GM12878 (cell line): Measurements from ENCODE around the gene GTF2F2. TPM values are rescaled to one million over a fixed set of nuclear protein-coding genes. Genes with fewer than 3 reads are reported as not detected.

Experiments
- ATAC-seq: fragments of 200-7000 bp; cut with Tn5 transposase; 3 replicates; pipeline ENCODE4 v1.9.1; 2020; ENCODE audit warnings: mild to moderate bottlenecking, moderate library complexity
- BruUV-seq: library from RNA; stranded (reverse); fragments of 400-500 nt; replicated peaks from 2 replicates; lab custom pipeline; 2021; lab: Mats Ljungman, UMichigan
- CTCF ChIA-PET: fragments of 300-600 bp; sonication (Branson Sonifier 250); formaldehyde crosslinking; extraction: SDS; loops from one replicate; lab custom pipeline; 2021; ENCODE audit warnings: inconsistent platforms; lab: Yijun Ruan, JAX
- POLR2A ChIA-PET: fragments of 350-600 bp; formaldehyde crosslinking; extraction: SDS; loops from one replicate; lab custom pipeline; 2021; ENCODE audit warnings: inconsistent platforms; lab: Charles Lee
- RAD21 ChIA-PET: fragments of 300-600 bp; sonication (Branson Sonifier 250); formaldehyde crosslinking; loops from one replicate; lab custom pipeline; 2023; ENCODE audit warnings: antibody characterized with exemption; ENCODE audit not compliant: unreplicated experiment; lab: Charles Lee
- SMC1A ChIA-PET: fragments of 300-600 bp; sonication (Branson Sonifier 250); formaldehyde crosslinking; loops from one replicate; lab custom pipeline; 2023; ENCODE audit not compliant: unreplicated experiment, uncharacterized antibody; lab: Charles Lee
- DNase-seq: peaks from one replicate; pipeline ENCODE4 v3.0.0-alpha.2; 2011; ENCODE audit warnings: low read depth, low spot score
- FAIRE-seq: peaks from 3 replicates; lab custom pipeline; 2011; peaks lifted over from hg19 to GRCh38; lab: Jason Lieb, UNC
- H2AFZ ChIP-seq: 2 replicates; pipeline ENCODE4 v1.6.0; 2011; ENCODE audit warnings: low read depth, low read length, control low read depth; ENCODE audit not compliant: control insufficient read depth
- H3K27ac ChIP-seq: 2 replicates; pipeline ENCODE4 v1.5.1; 2011; ENCODE audit warnings: control low read depth; ENCODE audit not compliant: control insufficient read depth, insufficient read depth
- H3K27me3 ChIP-seq, 2 experiments: replicated peaks in 1 of 2; 2 replicates each; pipeline versions ENCODE4 v1.6.0 to v1.6.1; 2011; ENCODE audit warnings: low read length in 1 of 2; ENCODE audit not compliant: control insufficient read depth in 2 of 2, insufficient read depth in 2 of 2
- H3K36me3 ChIP-seq, 2 experiments: 2 replicates each; pipeline ENCODE4 v1.5.1; 2011; ENCODE audit warnings: low read length in 1 of 2; ENCODE audit not compliant: control insufficient read depth in 2 of 2, insufficient read depth in 2 of 2
- H3K4me1 ChIP-seq: 2 replicates; pipeline ENCODE4 v1.6.1; 2011; ENCODE audit warnings: mild to moderate bottlenecking, low read length, moderate library complexity, mixed read lengths; ENCODE audit not compliant: control insufficient read depth, insufficient read depth
- H3K4me2 ChIP-seq: 2 replicates; pipeline ENCODE4 v1.6.0; 2011; ENCODE audit warnings: control low read depth; ENCODE audit not compliant: control insufficient read depth, insufficient read depth
- H3K4me3 ChIP-seq: fragments of 200-600 bp; sonication (generic); 2 replicates; pipeline ENCODE4 v1.5.1; 2016
- H3K79me2 ChIP-seq: 2 replicates; pipeline ENCODE4 v1.6.0; 2011; ENCODE audit warnings: low read length; ENCODE audit not compliant: control insufficient read depth, insufficient read depth
- H3K9ac ChIP-seq: 2 replicates; pipeline ENCODE4 v1.8.0; 2011; ENCODE audit warnings: low read length, control low read depth, mixed read lengths; ENCODE audit not compliant: control insufficient read depth, insufficient read depth
- H3K9me3 ChIP-seq: replicated peaks from 3 replicates; pipeline ENCODE4 v1.5.1; 2011; ENCODE audit warnings: mild to moderate bottlenecking, low read length; ENCODE audit not compliant: control insufficient read depth, insufficient read depth
- H4K20me1 ChIP-seq: 2 replicates; pipeline ENCODE4 v1.6.0; 2011; ENCODE audit not compliant: control insufficient read depth, insufficient read depth
- BACH1 ChIP-seq: fragments of 450-650 bp; IDR thresholded peaks from 2 replicates; pipeline ENCODE4 v1.6.1; 2017; ENCODE audit warnings: mild to moderate bottlenecking, borderline replicate concordance
- CHD4 ChIP-seq: fragments of 200-600 bp; sonication (generic); IDR thresholded peaks from 2 replicates; pipeline ENCODE4 v1.6.1; 2016; ENCODE audit warnings: mild to moderate bottlenecking
- E4F1 ChIP-seq: fragments of 450-650 bp; IDR thresholded peaks from 2 replicates; pipeline ENCODE4 v1.6.1; 2018; ENCODE audit warnings: borderline replicate concordance, mild to moderate bottlenecking; ENCODE audit not compliant: partially characterized antibody
- EZH2 ChIP-seq: IDR thresholded peaks from 2 replicates; pipeline ENCODE4 v1.6.1; 2012; ENCODE audit warnings: low read depth, mild to moderate bottlenecking, control low read depth, inconsistent platforms, low read length, borderline replicate concordance; ENCODE audit not compliant: control insufficient read depth
- GABPA ChIP-seq: IDR thresholded peaks from 2 replicates; pipeline ENCODE4 v1.6.1; 2014; ENCODE audit warnings: antibody characterized with exemption, low read depth, mild to moderate bottlenecking, inconsistent platforms
- IRF3 ChIP-seq: fragments of 450-650 bp; IDR thresholded peaks from 2 replicates; pipeline ENCODE4 v1.6.1; 2014; ENCODE audit warnings: mild to moderate bottlenecking
- NBN ChIP-seq: fragments of 450-650 bp; IDR thresholded peaks from 2 replicates; pipeline ENCODE4 v1.6.1; 2016
- NR2C2 ChIP-seq: IDR thresholded peaks from 2 replicates; pipeline ENCODE4 v1.6.1; 2011; ENCODE audit warnings: borderline replicate concordance, low read depth; ENCODE audit not compliant: control insufficient read depth, insufficient read length
- SKIL ChIP-seq: fragments of 450-650 bp; IDR thresholded peaks from 2 replicates; pipeline ENCODE4 v1.6.1; 2017; ENCODE audit warnings: mild to moderate bottlenecking, low read depth, inconsistent platforms; ENCODE audit not compliant: poor library complexity, severe bottlenecking
- ZSCAN29 ChIP-seq: fragments of 450-650 bp; IDR thresholded peaks from 2 replicates; pipeline ENCODE4 v1.6.1; 2017; ENCODE audit warnings: mild to moderate bottlenecking, moderate library complexity
- WGBS: methylation state at CpG from one replicate; pipeline ENCODE4 v1.1.6; 2016; ENCODE audit warnings: low lambda C conversion rate; ENCODE audit not compliant: insufficient replicate concordance, insufficient coverage; ENCODE audit errors: missing lambda C conversion rate; 5-methylcytosine and 5-hydroxymethylcytosine counted together
- in situ Hi-C: fragments of 300-500 bp; cut with MboI; formaldehyde crosslinking; loops from 9 replicates; pipeline ENCODE4 v1.14.3; 2018; ENCODE audit warnings: mixed read lengths
- intact Hi-C: fragments of 100-400 bp; cut with micrococcal nuclease; formaldehyde crosslinking; loops from one replicate; pipeline ENCODE4 v1.14.2; 2022; ENCODE audit not compliant: unreplicated experiment
- polyA plus RNA-seq, 11 experiments: library from polyadenylated mRNA; depleted of rRNA in 4 of 11; unstranded in 6 of 11; stranded (reverse) in 5 of 11; fragments of >200 nt; fragmentation: Nextera tagmentation in 4 of 11; fragmentation: Illumina TruSeq in 1 of 11; extraction: Ambion mirVana in 4 of 11; extraction: Trizol in 1 of 11; gene quantifications; 1 replicate in 1 of 11; 2 replicates in 10 of 11; pipeline versions ENCODE4 v1.2.1 to v1.2.3, GENCODE V29; 2011 to 2016; ENCODE audit warnings: inconsistent platforms in 2 of 11, missing spikeins in 2 of 11, low read depth in 1 of 11
- total RNA-seq, 4 experiments: library from RNA; depleted of rRNA in 3 of 4; stranded (reverse); fragments of >200 nt in 3 of 4; fragmentation: Illumina TruSeq in 1 of 4; extraction: Trizol in 1 of 4; gene quantifications; 2 replicates each; pipeline versions ENCODE4 v1.2.1 to v1.2.3, GENCODE V29; 2013 to 2021
- TF ChIP-seq, protein P1 (sequence below): fragments of 450-650 bp; conservative IDR thresholded peaks from 2 replicates; pipeline ENCODE4 v1.6.1; 2017; ENCODE audit warnings: mild to moderate bottlenecking, moderate library complexity
- TF ChIP-seq, protein P2 (sequence below): fragments of 450-650 bp; IDR thresholded peaks from 2 replicates; pipeline ENCODE4 v1.6.1; 2017; ENCODE audit warnings: mild to moderate bottlenecking

The GTF2F2 gene
- total and polyA plus RNA-seq, 10 of the 15 experiments (the other 5 are each of a cell fraction or from before 2014, with no cell fraction given), result 14.5 to 30.8 (median 22.6) TPM

DNA sequence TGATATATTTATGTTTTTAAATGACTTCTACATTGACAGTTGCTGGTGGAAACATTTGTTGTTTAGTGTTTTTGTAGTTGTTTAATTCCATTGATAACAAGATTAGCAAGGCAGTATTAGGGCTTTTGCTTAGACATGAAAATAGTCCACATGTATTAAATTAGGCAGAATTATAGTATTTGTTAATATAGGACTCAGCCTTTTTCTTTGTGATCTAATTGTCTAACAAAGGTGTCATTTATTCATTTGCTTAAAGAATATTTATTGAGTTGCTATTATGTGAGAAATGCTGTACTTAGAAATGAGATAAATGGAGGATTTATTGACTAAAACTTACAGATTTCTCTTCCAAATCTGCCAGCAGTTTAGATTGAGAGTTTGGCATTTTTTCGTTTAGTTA, 122.2 kb downstream of the GTF2F2 start (continued):
- TF ChIP-seq E4F1, result no peak

GRCh38 chr13:45243077-45243476, 122.8 kb downstream of the GTF2F2 start:
- ChIA-PET POLR2A (no interaction called here), CTCF (no interaction called here), SMC1A (no interaction called here), RAD21 (no interaction called here)
- FAIRE-seq (no peak), DNase-seq (no peak), ATAC-seq (no peak)
- TF ChIP-seq BACH1, result no peak
- TF ChIP-seq IRF3, result no peak
- no peak for TF ChIP-seq SKIL
- TF ChIP-seq ZSCAN29, result no peak
- TF ChIP-seq CHD4, result no peak
- no peak for TF ChIP-seq NR2C2
- no peak for TF ChIP-seq NBN
- no peak for TF ChIP-seq GABPA
- TF ChIP-seq, protein P1, sequence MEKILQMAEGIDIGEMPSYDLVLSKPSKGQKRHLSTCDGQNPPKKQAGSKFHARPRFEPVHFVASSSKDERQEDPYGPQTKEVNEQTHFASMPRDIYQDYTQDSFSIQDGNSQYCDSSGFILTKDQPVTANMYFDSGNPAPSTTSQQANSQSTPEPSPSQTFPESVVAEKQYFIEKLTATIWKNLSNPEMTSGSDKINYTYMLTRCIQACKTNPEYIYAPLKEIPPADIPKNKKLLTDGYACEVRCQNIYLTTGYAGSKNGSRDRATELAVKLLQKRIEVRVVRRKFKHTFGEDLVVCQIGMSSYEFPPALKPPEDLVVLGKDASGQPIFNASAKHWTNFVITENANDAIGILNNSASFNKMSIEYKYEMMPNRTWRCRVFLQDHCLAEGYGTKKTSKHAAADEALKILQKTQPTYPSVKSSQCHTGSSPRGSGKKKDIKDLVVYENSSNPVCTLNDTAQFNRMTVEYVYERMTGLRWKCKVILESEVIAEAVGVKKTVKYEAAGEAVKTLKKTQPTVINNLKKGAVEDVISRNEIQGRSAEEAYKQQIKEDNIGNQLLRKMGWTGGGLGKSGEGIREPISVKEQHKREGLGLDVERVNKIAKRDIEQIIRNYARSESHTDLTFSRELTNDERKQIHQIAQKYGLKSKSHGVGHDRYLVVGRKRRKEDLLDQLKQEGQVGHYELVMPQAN, result no peak
- no peak for TF ChIP-seq EZH2
- TF ChIP-seq, protein P2, sequence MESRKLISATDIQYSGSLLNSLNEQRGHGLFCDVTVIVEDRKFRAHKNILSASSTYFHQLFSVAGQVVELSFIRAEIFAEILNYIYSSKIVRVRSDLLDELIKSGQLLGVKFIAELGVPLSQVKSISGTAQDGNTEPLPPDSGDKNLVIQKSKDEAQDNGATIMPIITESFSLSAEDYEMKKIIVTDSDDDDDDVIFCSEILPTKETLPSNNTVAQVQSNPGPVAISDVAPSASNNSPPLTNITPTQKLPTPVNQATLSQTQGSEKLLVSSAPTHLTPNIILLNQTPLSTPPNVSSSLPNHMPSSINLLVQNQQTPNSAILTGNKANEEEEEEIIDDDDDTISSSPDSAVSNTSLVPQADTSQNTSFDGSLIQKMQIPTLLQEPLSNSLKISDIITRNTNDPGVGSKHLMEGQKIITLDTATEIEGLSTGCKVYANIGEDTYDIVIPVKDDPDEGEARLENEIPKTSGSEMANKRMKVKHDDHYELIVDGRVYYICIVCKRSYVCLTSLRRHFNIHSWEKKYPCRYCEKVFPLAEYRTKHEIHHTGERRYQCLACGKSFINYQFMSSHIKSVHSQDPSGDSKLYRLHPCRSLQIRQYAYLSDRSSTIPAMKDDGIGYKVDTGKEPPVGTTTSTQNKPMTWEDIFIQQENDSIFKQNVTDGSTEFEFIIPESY, result no peak
- H3K4me3 ChIP-seq, result no peak overlapping the region
- WGBS, result 98% methylated on average over 8 of the region's 8 CpGs
- intact Hi-C loops, result no loop called here
- H3K27ac ChIP-seq, result no peak overlapping the region
- no peaks in the 10 kb centered on the region for H3K36me3 ChIP-seq
- no peak overlapping the region for H3K9ac ChIP-seq
- no peak overlapping the region for H2AFZ ChIP-seq
- H3K4me1 ChIP-seq, result no peaks in the 10 kb centered on the region
- H3K9me3 ChIP-seq, result no peaks in the 10 kb centered on the region
- H3K4me2 ChIP-seq, result no peak overlapping the region
- no peaks in the 10 kb centered on the region for H4K20me1 ChIP-seq
- no peaks in the 10 kb centered on the region for H3K79me2 ChIP-seq
- H3K27me3 ChIP-seq, result no peaks in the 10 kb centered on the region
- no TSS peak for BruUV-seq
- in situ Hi-C loops, result no loop called here
